Measurements from ENCODE around the gene LDLRAP1.

LDLRAP1 gene

GRCh38 chr1:25614501-25615171 lies 71.2 kb downstream of the LDLRAP1 start:
- H3K4me3 ChIP-seq (ENCODE audit: low read depth, low read length), result no peak overlapping the region

GRCh38 chr1:25615172-25615541 lies 71.8 kb downstream of the LDLRAP1 start:
- no peak overlapping the region for H3K4me3 ChIP-seq (ENCODE audit: low read depth, low read length)
- no peaks in the 10 kb centered on the region for H3K9me3 ChIP-seq (ENCODE audit: control insufficient read depth, insufficient read depth, low read depth, low read length)
- no peaks in the 10 kb centered on the region for H3K36me3 ChIP-seq (ENCODE audit: control insufficient read depth, insufficient read depth, low read length)
- no peak overlapping the region for H3K27ac ChIP-seq (ENCODE audit: low read depth, low read length)
- no peak overlapping the region for H3K9ac ChIP-seq (ENCODE audit: low read length)
- H3K4me1 ChIP-seq (ENCODE audit: control insufficient read depth, insufficient read depth, low read length), result peaks cover 23% of the 10 kb centered on the region
- peaks cover 42% of the 10 kb centered on the region for H3K27me3 ChIP-seq (ENCODE audit: control insufficient read depth, insufficient read depth, low read length)

More at GRCh38 chr1:25614501-25615171, 71.2 kb downstream of the LDLRAP1 start:
- Histone ChIP-seq H3K4me1 (ENCODE audit: control insufficient read depth, insufficient read depth, low read length) (peaks cover 22% of the 10 kb centered on the region), H3K27me3 (ENCODE audit: control insufficient read depth, insufficient read depth, low read length) (peaks cover 42% of the 10 kb centered on the region), H3K36me3 (ENCODE audit: control insufficient read depth, insufficient read depth, low read length) (no peaks in the 10 kb centered on the region), H3K27ac (ENCODE audit: low read depth, low read length) (no peak overlapping the region), H3K9ac (ENCODE audit: low read length) (no peak overlapping the region), H3K9me3 (ENCODE audit: control insufficient read depth, insufficient read depth, low read depth, low read length) (no peaks in the 10 kb centered on the region)

- no peaks in the 10 kb centered on the region for H3K9me3 ChIP-seq (ENCODE audit: control insufficient read depth, insufficient read depth, low read depth, low read length)
- H3K27ac ChIP-seq (ENCODE audit: low read depth, low read length), result no peak overlapping the region
- peak overlapping the region; percentile 39 for H3K9ac ChIP-seq (ENCODE audit: low read length)
- peak overlapping the region; percentile 65 for H3K4me3 ChIP-seq (ENCODE audit: low read depth, low read length)
- peaks cover 20% of the 10 kb centered on the region for H3K4me1 ChIP-seq (ENCODE audit: control insufficient read depth, insufficient read depth, low read length)
- no peaks in the 10 kb centered on the region for H3K36me3 ChIP-seq (ENCODE audit: control insufficient read depth, insufficient read depth, low read length)
- H3K27me3 ChIP-seq (ENCODE audit: control insufficient read depth, insufficient read depth, low read length), result peaks cover 42% of the 10 kb centered on the region
Observed at GRCh38 chr1:25615563-25616094, 72.2 kb downstream of the LDLRAP1 start.

- Histone ChIP-seq H3K4me1 (ENCODE audit: control insufficient read depth, insufficient read depth, low read length) (peaks cover 20% of the 10 kb centered on the region), H3K9ac (ENCODE audit: low read length) (peak within 1 kb of the TSS; percentile 72), H3K4me3 (ENCODE audit: low read depth, low read length) (peak within 1 kb of the TSS; percentile 67), H3K27ac (ENCODE audit: low read depth, low read length) (no peak within 1 kb of the TSS), H3K27me3 (ENCODE audit: control insufficient read depth, insufficient read depth, low read length) (peaks cover 42% of the 10 kb centered on the region), H3K9me3 (ENCODE audit: control insufficient read depth, insufficient read depth, low read depth, low read length) (no peaks in the 10 kb centered on the region), H3K36me3 (ENCODE audit: control insufficient read depth, insufficient read depth, low read length) (no peaks in the 10 kb centered on the region)
Observed at GRCh38 chr1:25616095-25616986, 72.9 kb downstream of the LDLRAP1 start, which contains the start of gene MAN1C1. TSS of gene MAN1C1 (plus strand) at chr1:25616791. CDS start at chr1:25617798, 1,007 bp downstream.

GRCh38 chr1:25616987-25617624 lies 73.7 kb downstream of the LDLRAP1 start:
- peaks cover 20% of the 10 kb centered on the region for H3K4me1 ChIP-seq (ENCODE audit: control insufficient read depth, insufficient read depth, low read length)
- H3K4me3 ChIP-seq (ENCODE audit: low read depth, low read length), result peak overlapping the region; percentile 67
- H3K36me3 ChIP-seq (ENCODE audit: control insufficient read depth, insufficient read depth, low read length), result no peaks in the 10 kb centered on the region
- no peaks in the 10 kb centered on the region for H3K9me3 ChIP-seq (ENCODE audit: control insufficient read depth, insufficient read depth, low read depth, low read length)
- no peak overlapping the region for H3K27ac ChIP-seq (ENCODE audit: low read depth, low read length)
- H3K9ac ChIP-seq (ENCODE audit: low read length), result peak overlapping the region; percentile 72
- H3K27me3 ChIP-seq (ENCODE audit: control insufficient read depth, insufficient read depth, low read length), result peaks cover 38% of the 10 kb centered on the region

GRCh38 chr1:25617625-25618432 lies 74.4 kb downstream of the LDLRAP1 start:
- Histone ChIP-seq H3K27me3 (ENCODE audit: control insufficient read depth, insufficient read depth, low read length) (peaks cover 38% of the 10 kb centered on the region), H3K9me3 (ENCODE audit: control insufficient read depth, insufficient read depth, low read depth, low read length) (no peaks in the 10 kb centered on the region), H3K9ac (ENCODE audit: low read length) (peak overlapping the region; percentile 72), H3K4me1 (ENCODE audit: control insufficient read depth, insufficient read depth, low read length) (peaks cover 20% of the 10 kb centered on the region), H3K4me3 (ENCODE audit: low read depth, low read length) (peak overlapping the region; percentile 67), H3K27ac (ENCODE audit: low read depth, low read length) (no peak overlapping the region), H3K36me3 (ENCODE audit: control insufficient read depth, insufficient read depth, low read length) (no peaks in the 10 kb centered on the region)

GRCh38 chr1:25618433-25618808 lies 75.0 kb downstream of the LDLRAP1 start:
- Histone ChIP-seq H3K4me3 (ENCODE audit: low read depth, low read length) (peak overlapping the region; percentile 67), H3K4me1 (ENCODE audit: control insufficient read depth, insufficient read depth, low read length) (peaks cover 20% of the 10 kb centered on the region), H3K9me3 (ENCODE audit: control insufficient read depth, insufficient read depth, low read depth, low read length) (no peaks in the 10 kb centered on the region), H3K27me3 (ENCODE audit: control insufficient read depth, insufficient read depth, low read length) (peaks cover 33% of the 10 kb centered on the region), H3K36me3 (ENCODE audit: control insufficient read depth, insufficient read depth, low read length) (no peaks in the 10 kb centered on the region), H3K27ac (ENCODE audit: low read depth, low read length) (no peak overlapping the region), H3K9ac (ENCODE audit: low read length) (peak overlapping the region; percentile 72)
